ENCODE results near the gene OR51D1.

DNA sequence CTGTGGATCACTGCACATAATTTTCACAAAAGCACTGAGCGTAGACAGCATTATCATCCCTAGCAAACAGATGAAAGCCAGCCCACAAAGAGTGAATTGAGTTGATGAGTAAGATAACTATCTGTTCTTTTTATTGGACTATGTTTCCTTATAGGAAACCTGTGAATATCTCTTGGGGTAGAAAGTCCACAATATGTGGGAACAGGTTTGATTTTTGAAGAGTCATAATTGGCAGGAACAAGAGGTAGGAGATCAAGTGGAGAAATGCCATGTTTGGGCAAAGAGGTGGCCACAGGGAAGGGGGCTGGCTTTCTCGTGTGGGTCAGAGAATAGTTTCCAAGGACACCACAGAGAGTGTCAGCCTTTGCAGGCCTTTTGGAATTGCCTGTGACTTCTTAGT, 36.5 kb downstream of the OR51D1 start:
- TF ChIP-seq CTCF (IDR thresholded peaks at IDR 0.05; ENCODE audit: insufficient read depth, low read length) (no peak), REST (IDR thresholded peaks at IDR 0.05; ENCODE audit: insufficient replicate concordance, low read depth) (no peak), POLR2AphosphoS5 (IDR thresholded peaks at IDR 0.05; ENCODE audit: low read depth) (no peak), GABPA (IDR thresholded peaks at IDR 0.05; ENCODE audit: low read depth) (no peak), SPI1 (IDR thresholded peaks at IDR 0.05; ENCODE audit: borderline replicate concordance, low read depth) (no peak)
